ENCODE measurements around the gene CCDC180. TPM values are rescaled to one million over a fixed set of nuclear protein-coding genes. Genes with fewer than 3 reads are reported as not detected.

Gene CCDC180
- polyA plus RNA-seq, 1 donor from 2014 or later, result 5.8 TPM

DNA sequence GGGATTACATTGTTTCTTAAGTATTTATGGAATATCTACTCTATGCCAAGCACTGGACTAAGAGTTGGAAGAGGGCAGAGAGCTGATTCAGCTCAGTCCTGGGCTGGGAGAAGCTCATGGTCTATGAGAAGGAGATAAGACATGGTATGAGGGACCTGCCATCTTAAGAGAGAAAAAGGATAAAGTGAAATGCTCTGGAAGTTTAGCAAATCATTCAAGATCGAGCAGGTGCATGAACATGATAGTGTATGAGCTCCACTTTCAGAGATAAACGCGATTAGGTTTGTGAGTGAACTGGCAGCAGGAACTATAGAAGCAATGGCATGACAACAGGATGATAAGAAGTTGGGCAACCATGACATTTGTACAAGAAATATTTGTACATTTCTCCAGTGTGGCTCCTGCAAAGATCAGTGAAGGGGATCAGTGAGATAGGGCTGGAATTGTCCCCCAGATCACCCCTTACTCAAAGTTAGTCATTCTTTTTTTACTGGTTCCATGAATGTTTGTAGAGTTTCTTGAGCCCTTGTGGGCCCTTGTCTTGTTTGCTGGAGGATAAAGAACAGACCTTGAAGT is 26.6 kb upstream of the CCDC180 start:
- Histone ChIP-seq H3F3A (ENCODE audit: insufficient read depth, low read length, poor library complexity, severe bottlenecking) (no peaks in the 10 kb centered on the region), H3K27ac (ENCODE audit: low read length) (no peak overlapping the region), H3K9me3 (ENCODE audit: low read length) (no peaks in the 10 kb centered on the region), H3K4me3 (ENCODE audit: low read length) (no peak overlapping the region), H3K9ac (ENCODE audit: low read length) (no peak overlapping the region), H3K79me2 (replicated peaks; ENCODE audit: insufficient read depth, low read length) (no peaks in the 10 kb centered on the region), H3K27me3 (ENCODE audit: insufficient read depth, low read depth, low read length) (no peaks in the 10 kb centered on the region), H2AFZ (ENCODE audit: low read depth, low read length) (no peak overlapping the region), H3K4me2 (ENCODE audit: low read length) (no peak overlapping the region), H3K9me2 (ENCODE audit: insufficient read depth, low read length) (no peaks in the 10 kb centered on the region), H4K20me1 (ENCODE audit: insufficient read depth) (no peaks in the 10 kb centered on the region), H3K36me3 (ENCODE audit: insufficient read depth, low read length) (peaks cover 4% of the 10 kb centered on the region)
- TF ChIP-seq EZH2 (IDR thresholded peaks at IDR 0.05; ENCODE audit: borderline replicate concordance, insufficient read depth, low read length, poor library complexity, severe bottlenecking) (no peak), TAF1 (IDR thresholded peaks at IDR 0.05; ENCODE audit: low read depth) (no peak), EP300 (conservative IDR thresholded peaks at IDR 0.05; ENCODE audit: poor library complexity, severe bottlenecking) (no peak), MXI1 (conservative IDR thresholded peaks at IDR 0.05; ENCODE audit: poor library complexity, severe bottlenecking) (no peak), SMC3 (conservative IDR thresholded peaks at IDR 0.05; ENCODE audit: poor library complexity) (no peak), POLR2AphosphoS5 (IDR thresholded peaks at IDR 0.05) (no peak), RAD21 (conservative IDR thresholded peaks at IDR 0.05) (no peak)
- TF ChIP-seq, protein P1, sequence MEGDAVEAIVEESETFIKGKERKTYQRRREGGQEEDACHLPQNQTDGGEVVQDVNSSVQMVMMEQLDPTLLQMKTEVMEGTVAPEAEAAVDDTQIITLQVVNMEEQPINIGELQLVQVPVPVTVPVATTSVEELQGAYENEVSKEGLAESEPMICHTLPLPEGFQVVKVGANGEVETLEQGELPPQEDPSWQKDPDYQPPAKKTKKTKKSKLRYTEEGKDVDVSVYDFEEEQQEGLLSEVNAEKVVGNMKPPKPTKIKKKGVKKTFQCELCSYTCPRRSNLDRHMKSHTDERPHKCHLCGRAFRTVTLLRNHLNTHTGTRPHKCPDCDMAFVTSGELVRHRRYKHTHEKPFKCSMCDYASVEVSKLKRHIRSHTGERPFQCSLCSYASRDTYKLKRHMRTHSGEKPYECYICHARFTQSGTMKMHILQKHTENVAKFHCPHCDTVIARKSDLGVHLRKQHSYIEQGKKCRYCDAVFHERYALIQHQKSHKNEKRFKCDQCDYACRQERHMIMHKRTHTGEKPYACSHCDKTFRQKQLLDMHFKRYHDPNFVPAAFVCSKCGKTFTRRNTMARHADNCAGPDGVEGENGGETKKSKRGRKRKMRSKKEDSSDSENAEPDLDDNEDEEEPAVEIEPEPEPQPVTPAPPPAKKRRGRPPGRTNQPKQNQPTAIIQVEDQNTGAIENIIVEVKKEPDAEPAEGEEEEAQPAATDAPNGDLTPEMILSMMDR (IDR thresholded peaks at IDR 0.05; ENCODE audit: poor library complexity, severe bottlenecking), result no peak
- TF ChIP-seq, protein P2, sequence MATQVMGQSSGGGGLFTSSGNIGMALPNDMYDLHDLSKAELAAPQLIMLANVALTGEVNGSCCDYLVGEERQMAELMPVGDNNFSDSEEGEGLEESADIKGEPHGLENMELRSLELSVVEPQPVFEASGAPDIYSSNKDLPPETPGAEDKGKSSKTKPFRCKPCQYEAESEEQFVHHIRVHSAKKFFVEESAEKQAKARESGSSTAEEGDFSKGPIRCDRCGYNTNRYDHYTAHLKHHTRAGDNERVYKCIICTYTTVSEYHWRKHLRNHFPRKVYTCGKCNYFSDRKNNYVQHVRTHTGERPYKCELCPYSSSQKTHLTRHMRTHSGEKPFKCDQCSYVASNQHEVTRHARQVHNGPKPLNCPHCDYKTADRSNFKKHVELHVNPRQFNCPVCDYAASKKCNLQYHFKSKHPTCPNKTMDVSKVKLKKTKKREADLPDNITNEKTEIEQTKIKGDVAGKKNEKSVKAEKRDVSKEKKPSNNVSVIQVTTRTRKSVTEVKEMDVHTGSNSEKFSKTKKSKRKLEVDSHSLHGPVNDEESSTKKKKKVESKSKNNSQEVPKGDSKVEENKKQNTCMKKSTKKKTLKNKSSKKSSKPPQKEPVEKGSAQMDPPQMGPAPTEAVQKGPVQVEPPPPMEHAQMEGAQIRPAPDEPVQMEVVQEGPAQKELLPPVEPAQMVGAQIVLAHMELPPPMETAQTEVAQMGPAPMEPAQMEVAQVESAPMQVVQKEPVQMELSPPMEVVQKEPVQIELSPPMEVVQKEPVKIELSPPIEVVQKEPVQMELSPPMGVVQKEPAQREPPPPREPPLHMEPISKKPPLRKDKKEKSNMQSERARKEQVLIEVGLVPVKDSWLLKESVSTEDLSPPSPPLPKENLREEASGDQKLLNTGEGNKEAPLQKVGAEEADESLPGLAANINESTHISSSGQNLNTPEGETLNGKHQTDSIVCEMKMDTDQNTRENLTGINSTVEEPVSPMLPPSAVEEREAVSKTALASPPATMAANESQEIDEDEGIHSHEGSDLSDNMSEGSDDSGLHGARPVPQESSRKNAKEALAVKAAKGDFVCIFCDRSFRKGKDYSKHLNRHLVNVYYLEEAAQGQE (IDR thresholded peaks at IDR 0.05; ENCODE audit: borderline replicate concordance), result no peak

DNA sequence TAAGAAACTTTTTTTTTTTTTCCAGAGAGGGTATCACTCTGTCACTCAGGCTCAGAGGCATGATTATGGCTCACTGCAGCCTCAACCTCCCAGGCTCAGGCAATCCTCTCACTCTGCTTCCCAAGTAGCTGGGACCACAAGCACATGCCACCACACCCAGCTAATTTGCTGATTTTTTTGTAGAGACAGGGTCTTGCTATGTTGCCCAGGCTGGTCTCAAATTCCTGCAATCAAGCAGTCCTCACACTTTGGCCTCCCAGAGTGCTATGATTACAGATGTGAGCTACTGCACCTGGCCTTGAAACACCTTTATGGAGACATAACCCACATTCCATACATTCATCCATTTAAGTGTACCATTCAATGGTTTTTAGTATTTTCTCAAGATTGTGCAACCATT is 23.7 kb upstream of the CCDC180 start:
- Histone ChIP-seq H3F3A (ENCODE audit: insufficient read depth, low read length, poor library complexity, severe bottlenecking) (no peaks in the 10 kb centered on the region), H3K27ac (ENCODE audit: low read length) (no peak overlapping the region), H2AFZ (ENCODE audit: low read depth, low read length) (no peak overlapping the region), H3K9me2 (ENCODE audit: insufficient read depth, low read length) (no peaks in the 10 kb centered on the region), H4K20me1 (ENCODE audit: insufficient read depth) (no peaks in the 10 kb centered on the region), H3K36me3 (ENCODE audit: insufficient read depth, low read length) (peaks cover 10% of the 10 kb centered on the region), H3K4me3 (ENCODE audit: low read length) (no peak overlapping the region), H3K79me2 (replicated peaks; ENCODE audit: insufficient read depth, low read length) (no peaks in the 10 kb centered on the region), H3K9ac (ENCODE audit: low read length) (no peak overlapping the region), H3K9me3 (ENCODE audit: low read length) (no peaks in the 10 kb centered on the region), H3K27me3 (ENCODE audit: insufficient read depth, low read depth, low read length) (no peaks in the 10 kb centered on the region), H3K4me2 (ENCODE audit: low read length) (no peak overlapping the region)
- TF ChIP-seq MXI1 (conservative IDR thresholded peaks at IDR 0.05; ENCODE audit: poor library complexity, severe bottlenecking) (no peak), POLR2AphosphoS5 (IDR thresholded peaks at IDR 0.05) (no peak), RAD21 (conservative IDR thresholded peaks at IDR 0.05) (no peak), TAF1 (IDR thresholded peaks at IDR 0.05; ENCODE audit: low read depth) (no peak), SMC3 (conservative IDR thresholded peaks at IDR 0.05; ENCODE audit: poor library complexity) (no peak), EP300 (conservative IDR thresholded peaks at IDR 0.05; ENCODE audit: poor library complexity, severe bottlenecking) (no peak), EZH2 (IDR thresholded peaks at IDR 0.05; ENCODE audit: borderline replicate concordance, insufficient read depth, low read length, poor library complexity, severe bottlenecking) (no peak)
- TF ChIP-seq, protein P1 (IDR thresholded peaks at IDR 0.05; ENCODE audit: poor library complexity, severe bottlenecking), result no peak
- TF ChIP-seq, protein P2 (IDR thresholded peaks at IDR 0.05; ENCODE audit: borderline replicate concordance), result no peak
